Chondrocyte (in vitro differentiated cells): ENCODE results near the gene DGKG. TPM values are rescaled to one million over a fixed set of nuclear protein-coding genes. Genes with fewer than 3 reads are reported as not detected.

Experiments used
- DNase-seq: peaks from one replicate; pipeline ENCODE4 v3.0.0; 2021; ENCODE audit warnings: mixed read lengths, low spot score
- H3K27ac Mint-ChIP-seq: one replicate; pipeline ENCODE4 v1.8.0; 2021; ENCODE audit warnings: mild to moderate bottlenecking, moderate library complexity, mixed read lengths; ENCODE audit not compliant: unreplicated experiment
- H3K27me3 Mint-ChIP-seq: 2 replicates; pipeline ENCODE4 v1.8.0; 2021; ENCODE audit warnings: low read depth, mixed read lengths
- H3K36me3 Mint-ChIP-seq: 2 replicates; pipeline ENCODE4 v1.8.0; 2021; ENCODE audit warnings: low read depth, mixed read lengths
- H3K4me1 Mint-ChIP-seq: 2 replicates; pipeline ENCODE4 v1.8.0; 2021; ENCODE audit warnings: low read depth, mild to moderate bottlenecking, mixed read lengths
- H3K4me3 Mint-ChIP-seq: one replicate; pipeline ENCODE4 v1.8.0; 2021; ENCODE audit warnings: mild to moderate bottlenecking, moderate library complexity, mixed read lengths; ENCODE audit not compliant: unreplicated experiment
- H3K9me3 Mint-ChIP-seq: 2 replicates; pipeline ENCODE4 v1.8.0; 2021; ENCODE audit warnings: low read depth, mixed read lengths
- total RNA-seq: library from RNA; stranded (reverse); gene quantifications from 3 replicates; pipeline ENCODE4 v1.2.1, GENCODE V29; 2021
- TF ChIP-seq, protein P1 (sequence below): fragments of 200-600 bp; sonication (generic); IDR thresholded peaks from 2 replicates; pipeline ENCODE4 v1.5.0; 2021; ENCODE audit warnings: antibody characterized with exemption, mild to moderate bottlenecking, moderate library complexity

Gene DGKG
- total RNA-seq, 1 donor from 2014 or later = 1.6 TPM

- H3K4me3 Mint-ChIP-seq = peak overlapping the region; percentile 17
- no peak for DNase-seq
- H3K27ac Mint-ChIP-seq = peak overlapping the region; percentile 86
- H3K9me3 Mint-ChIP-seq = no peaks in the 10 kb centered on the region
- TF ChIP-seq, protein P1, sequence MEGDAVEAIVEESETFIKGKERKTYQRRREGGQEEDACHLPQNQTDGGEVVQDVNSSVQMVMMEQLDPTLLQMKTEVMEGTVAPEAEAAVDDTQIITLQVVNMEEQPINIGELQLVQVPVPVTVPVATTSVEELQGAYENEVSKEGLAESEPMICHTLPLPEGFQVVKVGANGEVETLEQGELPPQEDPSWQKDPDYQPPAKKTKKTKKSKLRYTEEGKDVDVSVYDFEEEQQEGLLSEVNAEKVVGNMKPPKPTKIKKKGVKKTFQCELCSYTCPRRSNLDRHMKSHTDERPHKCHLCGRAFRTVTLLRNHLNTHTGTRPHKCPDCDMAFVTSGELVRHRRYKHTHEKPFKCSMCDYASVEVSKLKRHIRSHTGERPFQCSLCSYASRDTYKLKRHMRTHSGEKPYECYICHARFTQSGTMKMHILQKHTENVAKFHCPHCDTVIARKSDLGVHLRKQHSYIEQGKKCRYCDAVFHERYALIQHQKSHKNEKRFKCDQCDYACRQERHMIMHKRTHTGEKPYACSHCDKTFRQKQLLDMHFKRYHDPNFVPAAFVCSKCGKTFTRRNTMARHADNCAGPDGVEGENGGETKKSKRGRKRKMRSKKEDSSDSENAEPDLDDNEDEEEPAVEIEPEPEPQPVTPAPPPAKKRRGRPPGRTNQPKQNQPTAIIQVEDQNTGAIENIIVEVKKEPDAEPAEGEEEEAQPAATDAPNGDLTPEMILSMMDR = no peak
- peaks cover 41% of the 10 kb centered on the region for H3K4me1 Mint-ChIP-seq
- peaks cover 2% of the 10 kb centered on the region for H3K36me3 Mint-ChIP-seq
- H3K27me3 Mint-ChIP-seq = no peaks in the 10 kb centered on the region
Observed at GRCh38 chr3:186099178-186099577, 262.9 kb downstream of the DGKG start.

- no peak for DNase-seq
- Mint-ChIP-seq H3K27ac (peak overlapping the region; percentile 86), H3K36me3 (peaks cover 2% of the 10 kb centered on the region), H3K27me3 (no peaks in the 10 kb centered on the region), H3K9me3 (no peaks in the 10 kb centered on the region), H3K4me1 (peaks cover 36% of the 10 kb centered on the region), H3K4me3 (no peak overlapping the region)
- TF ChIP-seq, protein P1 = no peak
Observed at GRCh38 chr3:186098740-186099139, 263.3 kb downstream of the DGKG start.

- no peak for DNase-seq
- H3K4me1 Mint-ChIP-seq = peaks cover 30% of the 10 kb centered on the region
- H3K27me3 Mint-ChIP-seq = no peaks in the 10 kb centered on the region
Observed at GRCh38 chr3:186097663-186098451, 264.2 kb downstream of the DGKG start.

DNA sequence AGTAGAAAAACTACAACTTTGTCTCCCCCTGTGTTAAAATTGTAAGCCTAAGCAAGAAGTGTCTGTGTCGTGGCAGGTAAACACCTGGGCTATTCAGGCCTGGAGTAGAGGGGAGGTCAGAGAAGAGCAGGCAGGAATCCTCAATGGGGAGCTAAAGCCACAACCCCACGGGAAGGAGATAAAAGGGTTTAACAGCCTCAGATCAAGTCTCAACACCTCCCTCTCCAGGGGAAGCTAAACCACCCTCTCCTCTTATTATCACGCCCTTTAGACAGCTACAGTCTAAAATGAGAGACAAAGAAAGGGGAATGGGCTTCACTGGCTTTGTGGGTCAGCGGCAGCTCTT lies 264.7 kb downstream of the DGKG start:
- Mint-ChIP-seq H3K36me3 (no peaks in the 10 kb centered on the region), H3K4me1 (peaks cover 30% of the 10 kb centered on the region), H3K4me3 (peak overlapping the region; percentile 75), H3K27ac (peak overlapping the region; percentile 8), H3K9me3 (no peaks in the 10 kb centered on the region), H3K27me3 (no peaks in the 10 kb centered on the region)
- TF ChIP-seq, protein P1 = no peak
- no peak for DNase-seq

More at GRCh38 chr3:186097663-186098451, 264.2 kb downstream of the DGKG start:
- Mint-ChIP-seq H3K9me3 (no peaks in the 10 kb centered on the region), H3K4me3 (peak overlapping the region; percentile 75), H3K36me3 (peaks cover 2% of the 10 kb centered on the region), H3K27ac (peak overlapping the region; percentile 86)
- TF ChIP-seq, protein P1 = no peak

Other genes with a start within 250 kb of the DGKG start
- gene CRYGS, start 182.1 kb upstream of the DGKG start, total RNA-seq = 1.7 to 3.1 TPM (median 2.8 TPM) in 3 replicates
- 12.8 to 19.6 TPM (median 13.8 TPM) in 3 replicates for gene TBCCD1, start 205.1 kb upstream of the DGKG start, total RNA-seq
- gene DNAJB11, start 208.5 kb upstream of the DGKG start, total RNA-seq = 63.6 to 91.1 TPM (median 67.6 TPM) in 3 replicates